HEK293T (cell line): ENCODE data around the gene RAPGEF6.

ENCODE experiments used
- ARNT ChIP-seq: fragments of 450-650 bp; IDR thresholded peaks from 2 replicates; pipeline ENCODE4 v1.6.1; 2017; ENCODE audit warnings: mild to moderate bottlenecking
- BHLHE40 ChIP-seq: fragments of 450-650 bp; IDR thresholded peaks from 2 replicates; pipeline ENCODE4 v1.6.1; 2016; ENCODE audit warnings: mild to moderate bottlenecking, moderate library complexity, borderline replicate concordance
- CTBP1 ChIP-seq: fragments of 450-650 bp; IDR thresholded peaks from 2 replicates; pipeline ENCODE4 v1.6.1; 2016; ENCODE audit warnings: borderline replicate concordance
- ELF4 ChIP-seq: fragments of 450-650 bp; IDR thresholded peaks from 2 replicates; pipeline ENCODE4 v1.6.1; 2017; ENCODE audit warnings: antibody characterized with exemption
- FOXM1 ChIP-seq: fragments of 450-650 bp; IDR thresholded peaks from 2 replicates; pipeline ENCODE4 v1.6.1; 2017; ENCODE audit warnings: mild to moderate bottlenecking, borderline replicate concordance
- HDGF ChIP-seq: fragments of 450-650 bp; IDR thresholded peaks from 2 replicates; pipeline ENCODE4 v1.6.1; 2017; ENCODE audit warnings: antibody characterized with exemption, borderline replicate concordance
- LEF1 ChIP-seq: fragments of 450-650 bp; IDR thresholded peaks from 2 replicates; pipeline ENCODE4 v1.6.1; 2017; ENCODE audit warnings: mild to moderate bottlenecking, borderline replicate concordance
- NFRKB ChIP-seq: fragments of 450-650 bp; IDR thresholded peaks from 2 replicates; pipeline ENCODE4 v1.6.1; 2016; ENCODE audit warnings: mild to moderate bottlenecking, moderate library complexity
- SP1 ChIP-seq: fragments of 450-650 bp; IDR thresholded peaks from 2 replicates; pipeline ENCODE4 v1.6.1; 2017
- SUZ12 ChIP-seq: fragments of 450-650 bp; IDR thresholded peaks from 2 replicates; pipeline ENCODE4 v1.6.1; 2016; ENCODE audit warnings: mild to moderate bottlenecking
- TARDBP ChIP-seq: fragments of 450-650 bp; IDR thresholded peaks from 2 replicates; pipeline ENCODE4 v1.6.1; 2016
- ZNF384 ChIP-seq: fragments of 450-650 bp; IDR thresholded peaks from 2 replicates; pipeline ENCODE4 v1.6.1; 2016

GRCh38 chr5:131384616-131385214 lies 250.3 kb downstream of the RAPGEF6 start:
- TF ChIP-seq TARDBP (no peak), SP1 (no peak), FOXM1 (no peak), SUZ12 (no peak), ELF4 (no peak), NFRKB (no peak), ARNT (no peak), LEF1 (no peak), CTBP1 (no peak), HDGF (no peak), ZNF384 (no peak), BHLHE40 (no peak)
